ENCODE results near the gene CCDC142. TPM values are rescaled to one million over a fixed set of nuclear protein-coding genes. Genes with fewer than 3 reads are reported as not detected.

The CCDC142 gene
- total and polyA plus RNA-seq, 4 donors: 5.5 to 25.5 (median 13.0) TPM

DNA sequence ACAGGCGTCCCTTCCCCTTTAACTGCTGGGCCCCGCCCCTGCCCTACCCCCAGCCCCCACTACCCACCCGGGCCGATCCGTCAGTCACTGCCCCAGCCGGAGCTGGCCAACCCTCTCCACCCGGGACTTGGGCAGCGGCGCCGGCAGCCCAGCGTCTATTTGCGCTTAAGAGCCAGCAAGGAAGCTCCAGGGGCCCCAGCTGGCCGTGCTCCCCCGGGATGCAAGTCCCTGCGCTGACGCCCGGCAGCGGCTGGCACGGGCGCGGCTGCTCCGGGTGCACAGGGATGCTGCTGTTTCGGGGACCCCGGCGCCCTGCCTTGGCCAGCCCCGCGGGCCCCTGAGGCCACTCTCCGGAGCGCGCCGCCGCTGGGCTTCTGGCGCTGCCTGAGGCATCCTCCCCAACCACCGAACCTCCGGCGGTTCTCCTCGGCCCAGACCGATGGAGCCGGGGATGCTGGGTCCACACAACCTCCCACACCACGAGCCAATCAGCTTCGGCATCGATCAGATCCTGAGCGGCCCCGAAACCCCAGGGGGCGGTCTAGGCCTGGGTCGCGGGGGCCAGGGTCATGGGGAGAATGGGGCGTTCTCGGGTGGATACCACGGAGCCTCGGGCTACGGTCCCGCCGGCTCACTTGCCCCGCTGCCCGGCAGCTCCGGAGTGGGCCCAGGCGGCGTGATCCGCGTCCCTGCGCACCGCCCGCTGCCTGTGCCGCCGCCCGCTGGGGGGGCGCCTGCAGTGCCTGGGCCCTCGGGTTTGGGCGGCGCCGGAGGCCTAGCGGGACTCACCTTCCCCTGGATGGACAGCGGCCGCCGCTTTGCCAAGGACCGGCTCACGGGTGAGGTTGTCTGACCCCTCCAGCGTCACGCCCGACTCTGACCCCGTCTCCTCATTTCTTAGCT lies 31.8 kb upstream of the CCDC142 start, which contains the start of gene TLX2:
Gene TLX2, plus strand, starts transcription at position 83 of the 903 bp plus-strand sequence. Its CDS starts 357 bp downstream, at position 440.
- H3K4me3 ChIP-seq: no peak within 1 kb of the TSS
- peaks cover 9 to 86% (median 83%) of the 10 kb centered on the region in 3 donors for H3K27me3 ChIP-seq (ENCODE audit: control insufficient read depth in 3 of 3, insufficient read depth in 3 of 3, low read length in 2 of 3)
- TF ChIP-seq, protein P1, sequence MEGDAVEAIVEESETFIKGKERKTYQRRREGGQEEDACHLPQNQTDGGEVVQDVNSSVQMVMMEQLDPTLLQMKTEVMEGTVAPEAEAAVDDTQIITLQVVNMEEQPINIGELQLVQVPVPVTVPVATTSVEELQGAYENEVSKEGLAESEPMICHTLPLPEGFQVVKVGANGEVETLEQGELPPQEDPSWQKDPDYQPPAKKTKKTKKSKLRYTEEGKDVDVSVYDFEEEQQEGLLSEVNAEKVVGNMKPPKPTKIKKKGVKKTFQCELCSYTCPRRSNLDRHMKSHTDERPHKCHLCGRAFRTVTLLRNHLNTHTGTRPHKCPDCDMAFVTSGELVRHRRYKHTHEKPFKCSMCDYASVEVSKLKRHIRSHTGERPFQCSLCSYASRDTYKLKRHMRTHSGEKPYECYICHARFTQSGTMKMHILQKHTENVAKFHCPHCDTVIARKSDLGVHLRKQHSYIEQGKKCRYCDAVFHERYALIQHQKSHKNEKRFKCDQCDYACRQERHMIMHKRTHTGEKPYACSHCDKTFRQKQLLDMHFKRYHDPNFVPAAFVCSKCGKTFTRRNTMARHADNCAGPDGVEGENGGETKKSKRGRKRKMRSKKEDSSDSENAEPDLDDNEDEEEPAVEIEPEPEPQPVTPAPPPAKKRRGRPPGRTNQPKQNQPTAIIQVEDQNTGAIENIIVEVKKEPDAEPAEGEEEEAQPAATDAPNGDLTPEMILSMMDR (IDR thresholded peaks at IDR 0.05; ENCODE audit: control extremely low read depth, extremely low read depth): no peak
- DNase-seq (peak; percentile 16 to 35 (median 24)), ATAC-seq (ENCODE audit: insufficient read depth, low FRiP score) (no peak)
- no peaks in the 10 kb centered on the region for H3K36me3 ChIP-seq (ENCODE audit: control insufficient read depth in 4 of 4, insufficient read depth in 4 of 4, low read length in 4 of 4)
- H3K9ac ChIP-seq (ENCODE audit: insufficient read depth in 1 of 2, low read length in 2 of 2): no peak within 1 kb of the TSS
- H3K4me1 ChIP-seq (ENCODE audit: control insufficient read depth in 5 of 5, insufficient read depth in 5 of 5, low read length in 5 of 5): peaks cover 0 to 21% (median 0%) of the 10 kb centered on the region in 5 donors
- 3 to 4% methylated on average over 77 to 82 of the region's 82 CpGs for WGBS, 2 donors
- peaks cover 0 to 14% (median 0%) of the 10 kb centered on the region in 4 donors for H3K9me3 ChIP-seq (ENCODE audit: control insufficient read depth in 4 of 4, insufficient read depth in 3 of 4, low read length in 3 of 4)
- H3K27ac ChIP-seq (ENCODE audit: low read depth in 1 of 2, low read length in 1 of 2): no peak within 1 kb of the TSS

DNA sequence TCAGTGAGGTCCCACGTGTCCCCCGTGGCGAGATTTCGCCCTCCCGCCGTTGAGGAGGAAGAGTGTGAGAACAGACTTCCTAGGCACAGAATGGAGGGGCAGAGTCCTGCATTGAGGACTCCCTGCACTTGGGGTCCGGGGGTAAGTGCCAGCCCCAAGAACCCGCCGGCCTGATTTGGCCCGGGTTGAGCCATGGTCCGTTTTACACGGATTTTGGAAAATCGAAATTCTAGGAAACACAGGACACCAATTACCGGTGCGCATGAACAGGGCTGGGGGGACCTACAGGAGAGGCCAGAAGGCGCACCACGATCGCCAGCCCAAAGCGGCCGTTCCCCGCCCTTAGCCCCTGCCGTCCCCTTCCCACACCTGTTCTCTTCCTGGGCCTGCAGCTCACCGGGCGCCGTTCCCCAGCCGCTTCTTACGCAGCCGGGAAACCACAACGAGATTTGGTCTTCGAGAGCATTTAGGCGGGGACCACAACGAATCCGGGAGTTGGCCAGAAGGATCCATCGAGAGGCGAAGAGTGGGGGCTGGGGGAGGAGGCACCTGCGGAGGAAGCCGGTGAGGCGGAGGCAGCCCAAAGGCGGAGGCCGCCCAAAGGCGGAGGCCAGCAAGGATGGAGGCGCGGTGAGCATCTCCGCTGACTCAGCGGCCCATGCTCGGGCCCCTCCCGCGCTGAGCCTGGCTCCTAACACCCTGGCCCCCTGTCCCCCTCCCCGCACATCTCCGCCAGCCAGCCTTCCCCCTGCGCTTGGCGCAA lies 31.0 kb upstream of the CCDC142 start:
- 6 to 8% methylated on average over 47 to 52 of the region's 52 CpGs for WGBS, 2 donors
- H3K36me3 ChIP-seq (ENCODE audit: control insufficient read depth in 4 of 4, insufficient read depth in 4 of 4, low read length in 4 of 4): no peaks in the 10 kb centered on the region
- H3K27me3 ChIP-seq (ENCODE audit: control insufficient read depth in 3 of 3, insufficient read depth in 3 of 3, low read length in 2 of 3): peaks cover 7 to 81% (median 80%) of the 10 kb centered on the region in 3 donors
- TF ChIP-seq, protein P1 (IDR thresholded peaks at IDR 0.05; ENCODE audit: control extremely low read depth, extremely low read depth): no peak
- H3K27ac ChIP-seq (ENCODE audit: low read depth in 1 of 2, low read length in 1 of 2): no peak overlapping the region
- H3K9me3 ChIP-seq (ENCODE audit: control insufficient read depth in 4 of 4, insufficient read depth in 3 of 4, low read length in 3 of 4): peaks cover 0 to 14% (median 0%) of the 10 kb centered on the region in 4 donors
- no peak overlapping the region for H3K9ac ChIP-seq (ENCODE audit: insufficient read depth in 1 of 2, low read length in 2 of 2)
- peaks cover 0 to 21% (median 0%) of the 10 kb centered on the region in 5 donors for H3K4me1 ChIP-seq (ENCODE audit: control insufficient read depth in 5 of 5, insufficient read depth in 5 of 5, low read length in 5 of 5)
- DNase-seq (peak in 2 of 3 donors; percentile 24 to 26), ATAC-seq (ENCODE audit: insufficient read depth, low FRiP score) (no peak)
- H3K4me3 ChIP-seq: no peak overlapping the region

DNA sequence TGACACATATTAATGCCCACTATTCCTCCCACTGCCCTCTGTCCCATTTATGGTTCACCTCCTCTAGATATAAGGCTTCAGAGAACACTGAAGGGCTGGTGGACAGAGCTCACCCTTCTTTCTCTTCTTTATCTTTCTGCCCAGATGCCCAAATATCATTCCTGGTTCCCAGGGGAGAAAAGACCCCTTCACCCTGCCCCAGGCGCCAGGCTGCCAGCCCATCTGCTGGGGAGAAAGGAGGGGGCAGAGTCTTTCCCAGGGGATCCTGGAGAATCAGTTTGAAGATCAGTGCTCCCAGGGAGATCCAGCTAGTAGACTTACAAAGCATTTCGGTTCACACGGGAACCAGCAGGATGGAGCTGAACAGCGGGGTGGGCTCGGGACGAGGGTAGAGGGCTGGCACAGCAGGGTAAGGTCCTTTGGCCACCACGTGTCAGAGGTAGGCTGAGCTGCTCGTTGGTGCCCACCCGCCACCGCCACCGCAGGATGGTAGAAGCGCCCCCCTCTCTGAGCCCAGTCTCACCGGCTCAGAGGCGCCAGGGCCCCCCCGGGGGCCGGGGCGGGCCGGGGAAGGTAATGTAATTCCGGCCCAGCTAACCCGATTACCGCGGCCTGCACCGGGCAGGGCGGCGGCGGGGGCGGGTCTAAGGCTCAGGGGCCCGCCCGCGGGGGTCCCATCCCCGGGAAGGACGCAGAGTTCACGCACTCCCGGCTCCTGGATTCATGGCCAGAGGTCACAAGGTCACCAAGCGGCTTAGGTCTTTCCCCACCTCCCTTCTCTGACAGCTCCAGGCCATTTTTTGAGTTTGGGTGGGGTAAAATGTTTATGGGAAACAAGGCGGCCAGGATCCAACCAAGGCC lies 30.2 kb upstream of the CCDC142 start:
- DNase-seq (no peak), ATAC-seq (ENCODE audit: insufficient read depth, low FRiP score) (no peak)
- WGBS, 2 donors: 8 to 14% methylated on average over 34 to 36 of the region's 36 CpGs

More for the DNA sequence above, 30.2 kb upstream of the CCDC142 start:
- Histone ChIP-seq H3K4me3 (no peak overlapping the region), H3K9ac (ENCODE audit: insufficient read depth in 1 of 2, low read length in 2 of 2) (no peak overlapping the region), H3K36me3 (ENCODE audit: control insufficient read depth in 4 of 4, insufficient read depth in 4 of 4, low read length in 4 of 4) (no peaks in the 10 kb centered on the region), H3K9me3 (ENCODE audit: control insufficient read depth in 4 of 4, insufficient read depth in 3 of 4, low read length in 3 of 4) (peaks cover 0 to 14% (median 0%) of the 10 kb centered on the region in 4 donors), H3K27me3 (ENCODE audit: control insufficient read depth in 3 of 3, insufficient read depth in 3 of 3, low read length in 2 of 3) (peaks cover 6 to 78% (median 77%) of the 10 kb centered on the region in 3 donors), H3K4me1 (ENCODE audit: control insufficient read depth in 5 of 5, insufficient read depth in 5 of 5, low read length in 5 of 5) (peaks cover 0 to 24% (median 7%) of the 10 kb centered on the region in 5 donors), H3K27ac (ENCODE audit: low read depth in 1 of 2, low read length in 1 of 2) (no peak overlapping the region)
- TF ChIP-seq, protein P1 (IDR thresholded peaks at IDR 0.05; ENCODE audit: control extremely low read depth, extremely low read depth): no peak

Measured in lung (tissue), 12 donors.